Mesenchymal stem cell (in vitro differentiated cells and primary cell): ENCODE data around the gene SV2B.

ENCODE experiments used
- DNase-seq: peaks from one replicate; pipeline ENCODE4 v3.0.0-alpha.2; 2013
- H2AFZ ChIP-seq: one replicate; pipeline ENCODE4 v1.6.1; 2013; ENCODE audit warnings: low read depth, mild to moderate bottlenecking, control low read depth, inconsistent platforms, low read length, moderate library complexity
- H2AK5ac ChIP-seq: 2 replicates; pipeline ENCODE4 v1.6.1; 2013; ENCODE audit warnings: low read length, moderate library complexity, mild to moderate bottlenecking, inconsistent platforms; ENCODE audit not compliant: severe bottlenecking
- H2BK120ac ChIP-seq: one replicate; pipeline ENCODE4 v1.6.1; 2013; ENCODE audit warnings: low read depth, mild to moderate bottlenecking, inconsistent platforms, low read length, moderate library complexity
- H2BK12ac ChIP-seq, 2 experiments: one replicate each; pipeline ENCODE4 v1.6.1; 2013; ENCODE audit warnings: inconsistent platforms in 2 of 2, low read length in 2 of 2, mild to moderate bottlenecking in 2 of 2, moderate library complexity in 2 of 2, control low read depth in 1 of 2
- H2BK15ac ChIP-seq: one replicate; pipeline ENCODE4 v1.6.1; 2013; ENCODE audit warnings: mild to moderate bottlenecking, low read depth, inconsistent platforms; ENCODE audit not compliant: poor library complexity, severe bottlenecking
- H2BK5ac ChIP-seq: 2 replicates; pipeline ENCODE4 v1.6.1; 2013; ENCODE audit warnings: low read depth, mild to moderate bottlenecking, low read length, control low read depth, inconsistent platforms; ENCODE audit not compliant: poor library complexity, severe bottlenecking
- H3K14ac ChIP-seq, 2 experiments: one replicate each; pipeline ENCODE4 v1.6.1; 2013; ENCODE audit warnings: inconsistent platforms in 2 of 2, low read length in 2 of 2, control low read depth in 1 of 2, mild to moderate bottlenecking in 1 of 2, moderate library complexity in 1 of 2
- H3K18ac ChIP-seq, 2 experiments: one replicate each; pipeline ENCODE4 v1.6.1; 2013; ENCODE audit warnings: inconsistent platforms in 2 of 2, low read length in 2 of 2, control low read depth in 1 of 2, low read depth in 1 of 2, mild to moderate bottlenecking in 1 of 2
- H3K23ac ChIP-seq, 2 experiments: one replicate each; pipeline ENCODE4 v1.6.1; 2013; ENCODE audit warnings: inconsistent platforms in 2 of 2, low read length in 2 of 2, mild to moderate bottlenecking in 2 of 2, moderate library complexity in 2 of 2, control low read depth in 1 of 2
- H3K27ac ChIP-seq: 2 replicates; pipeline ENCODE4 v1.5.1; 2013; ENCODE audit warnings: mild to moderate bottlenecking, moderate library complexity, low read length, control low read depth, inconsistent platforms; ENCODE audit not compliant: poor library complexity, severe bottlenecking
- H3K27me3 ChIP-seq, 2 experiments: 2 replicates each; pipeline versions ENCODE4 v1.6.1 to v1.7.0; 2013; ENCODE audit warnings: low read length in 2 of 2, mild to moderate bottlenecking in 2 of 2, moderate library complexity in 2 of 2, control low read depth in 1 of 2, inconsistent platforms in 1 of 2; ENCODE audit not compliant: control insufficient read depth in 1 of 2, insufficient read depth in 1 of 2
- H3K36me3 ChIP-seq, 2 experiments: 2 replicates each; pipeline versions ENCODE4 v1.6.1 to v1.7.0; 2013; ENCODE audit warnings: low read length in 2 of 2, control low read depth in 1 of 2, inconsistent platforms in 1 of 2, low read depth in 1 of 2, mild to moderate bottlenecking in 1 of 2; ENCODE audit not compliant: insufficient read depth in 2 of 2, control insufficient read depth in 1 of 2
- H3K4ac ChIP-seq, 2 experiments: one replicate each; pipeline ENCODE4 v1.6.1; 2013; ENCODE audit warnings: inconsistent platforms in 2 of 2, low read length in 2 of 2, mild to moderate bottlenecking in 2 of 2, moderate library complexity in 2 of 2, control low read depth in 1 of 2, low read depth in 1 of 2
- H3K4me1 ChIP-seq: 2 replicates; pipeline ENCODE4 v1.6.1; 2013; ENCODE audit warnings: low read depth, low read length, control low read depth; ENCODE audit not compliant: control insufficient read depth, insufficient read depth
- H3K4me2 ChIP-seq: 2 replicates; pipeline ENCODE4 v1.6.1; 2013; ENCODE audit warnings: low read length, mild to moderate bottlenecking, inconsistent platforms; ENCODE audit not compliant: poor library complexity, severe bottlenecking
- H3K4me3 ChIP-seq, 2 experiments: 2 replicates each; pipeline versions ENCODE4 v1.5.1 to v1.7.0; 2013; ENCODE audit warnings: low read length in 2 of 2, mild to moderate bottlenecking in 2 of 2, control low read depth in 1 of 2, low read depth in 1 of 2; ENCODE audit not compliant: insufficient read depth in 1 of 2
- H3K79me1 ChIP-seq: replicated peaks from 2 replicates; pipeline ENCODE4 v1.6.1; 2013; ENCODE audit warnings: mild to moderate bottlenecking, control low read depth, low read length, inconsistent platforms; ENCODE audit not compliant: poor library complexity, severe bottlenecking
- H3K9ac ChIP-seq: 2 replicates; pipeline ENCODE4 v1.7.0; 2013; ENCODE audit warnings: mild to moderate bottlenecking, low read length, moderate library complexity
- H3K9me3 ChIP-seq: 2 replicates; pipeline ENCODE4 v1.7.0; 2013; ENCODE audit warnings: mild to moderate bottlenecking, low read length; ENCODE audit not compliant: control insufficient read depth
- H4K8ac ChIP-seq: one replicate; pipeline ENCODE4 v1.6.1; 2013; ENCODE audit warnings: inconsistent platforms, mild to moderate bottlenecking, low read length, moderate library complexity
- H4K91ac ChIP-seq: one replicate; pipeline ENCODE4 v1.6.1; 2013; ENCODE audit warnings: mild to moderate bottlenecking, low read length, inconsistent platforms
- WGBS: methylation state at CpG from one replicate; pipeline ENCODE4 v1.1.7; 2013; ENCODE audit warnings: mixed read lengths; 5-methylcytosine and 5-hydroxymethylcytosine counted together

Gene SV2B

GRCh38 chr15:91281947-91282346 lies 181.9 kb downstream of the SV2B start:
- Histone ChIP-seq H3K9me3 (peaks cover 8% of the 10 kb centered on the region), H3K9ac (no peak overlapping the region), H3K18ac (no peak overlapping the region), H2BK12ac (no peak overlapping the region), H3K4me2 (no peak overlapping the region), H4K91ac (no peak overlapping the region), H3K36me3 (no peaks in the 10 kb centered on the region), H2BK5ac (no peak overlapping the region), H3K14ac (no peak overlapping the region), H2AFZ (no peak overlapping the region), H3K23ac (no peak overlapping the region), H3K4me3 (no peak overlapping the region), H3K27ac (no peak overlapping the region), H3K4me1 (no peaks in the 10 kb centered on the region), H3K27me3 (peaks cover 0 to 7% of the 10 kb centered on the region in 2 experiments), H4K8ac (no peak overlapping the region), H2BK15ac (no peak overlapping the region), H2BK120ac (no peak overlapping the region), H3K4ac (no peak overlapping the region), H2AK5ac (no peak overlapping the region), H3K79me1 (no peaks in the 10 kb centered on the region)
- no peak for DNase-seq
- WGBS: 69% methylated on average over 3 of the region's 4 CpGs

- no peaks in the 10 kb centered on the region for H3K4me1 ChIP-seq
- no peak overlapping the region for H2BK5ac ChIP-seq
- H3K4ac ChIP-seq: no peak overlapping the region
- H2BK15ac ChIP-seq: no peak overlapping the region
- H3K4me3 ChIP-seq: no peak overlapping the region
- no peak for DNase-seq
- H2BK120ac ChIP-seq: no peak overlapping the region
- no peak overlapping the region for H2BK12ac ChIP-seq
- no peak overlapping the region for H4K8ac ChIP-seq
- H4K91ac ChIP-seq: no peak overlapping the region
- H2AFZ ChIP-seq: no peak overlapping the region
- no peak overlapping the region for H2AK5ac ChIP-seq
- H3K9me3 ChIP-seq: peaks cover 3% of the 10 kb centered on the region
- no peaks in the 10 kb centered on the region for H3K36me3 ChIP-seq
- no peak overlapping the region for H3K4me2 ChIP-seq
- WGBS: 41% methylated on average over 1 of the region's 1 CpG
- no peak overlapping the region for H3K27ac ChIP-seq
- no peak overlapping the region for H3K23ac ChIP-seq
- H3K14ac ChIP-seq: no peak overlapping the region
- H3K9ac ChIP-seq: no peak overlapping the region
- no peaks in the 10 kb centered on the region for H3K79me1 ChIP-seq
- peaks cover 0 to 11% of the 10 kb centered on the region in 2 experiments for H3K27me3 ChIP-seq
- no peak overlapping the region for H3K18ac ChIP-seq
These were observed 182.4 kb downstream of the SV2B start for GRCh38 chr15:91282486-91282885.

- Histone ChIP-seq H3K27me3 (peaks cover 0 to 11% of the 10 kb centered on the region in 2 experiments), H2BK12ac (no peak overlapping the region), H3K4me1 (no peaks in the 10 kb centered on the region), H3K9ac (no peak overlapping the region), H3K14ac (no peak overlapping the region), H4K8ac (no peak overlapping the region), H2AK5ac (no peak overlapping the region), H2BK15ac (no peak overlapping the region), H2AFZ (no peak overlapping the region), H3K4me2 (no peak overlapping the region), H4K91ac (no peak overlapping the region), H3K18ac (no peak overlapping the region), H3K4ac (no peak overlapping the region), H3K36me3 (no peaks in the 10 kb centered on the region), H3K27ac (no peak overlapping the region), H3K4me3 (no peak overlapping the region), H3K9me3 (no peaks in the 10 kb centered on the region), H3K23ac (no peak overlapping the region), H2BK5ac (no peak overlapping the region), H2BK120ac (no peak overlapping the region), H3K79me1 (no peaks in the 10 kb centered on the region)
- DNase-seq: no peak
- 73% methylated on average over 2 of the region's 2 CpGs for WGBS
These were observed 183.1 kb downstream of the SV2B start for GRCh38 chr15:91283155-91283554.

- no peak overlapping the region for H3K23ac ChIP-seq
- no peak overlapping the region for H4K8ac ChIP-seq
- no peaks in the 10 kb centered on the region for H3K4me1 ChIP-seq
- no peak overlapping the region for H3K18ac ChIP-seq
- no peak overlapping the region for H3K4ac ChIP-seq
- 82% methylated on average over 11 of the region's 13 CpGs for WGBS
- H2BK120ac ChIP-seq: no peak overlapping the region
- H3K14ac ChIP-seq: no peak overlapping the region
- H3K4me2 ChIP-seq: no peak overlapping the region
- no peak overlapping the region for H2AK5ac ChIP-seq
- H2BK15ac ChIP-seq: no peak overlapping the region
- no peak overlapping the region for H3K27ac ChIP-seq
- H4K91ac ChIP-seq: no peak overlapping the region
- no peaks in the 10 kb centered on the region for H3K36me3 ChIP-seq
- H2BK5ac ChIP-seq: no peak overlapping the region
- DNase-seq: no peak
- no peak overlapping the region for H3K4me3 ChIP-seq
- no peak overlapping the region for H2AFZ ChIP-seq
- H3K79me1 ChIP-seq: no peaks in the 10 kb centered on the region
- H3K27me3 ChIP-seq: peaks cover 0 to 14% of the 10 kb centered on the region in 2 experiments
- H2BK12ac ChIP-seq: no peak overlapping the region
- no peak overlapping the region for H3K9ac ChIP-seq
- no peaks in the 10 kb centered on the region for H3K9me3 ChIP-seq
These were observed 184.9 kb downstream of the SV2B start for GRCh38 chr15:91284758-91285466.
